Endothelial cell of umbilical vein (primary cell): ENCODE results near the gene HERPUD1. TPM values are rescaled to one million over a fixed set of nuclear protein-coding genes. Genes with fewer than 3 reads are reported as not detected.

Experiments used
- BruUV-seq: library from RNA; stranded (reverse); fragments of 400-500 nt; replicated peaks from 2 replicates; lab custom pipeline; 2021; lab: Mats Ljungman, UMichigan
- CTCF ChIA-PET: fragments of 300-600, 350-600 bp; sonication (Branson Sonifier 250); formaldehyde crosslinking; loops from one replicate; lab custom pipeline; 2021; ENCODE audit warnings: antibody characterized with exemption, inconsistent platforms; lab: Charles Lee
- POLR2A ChIA-PET: fragments of 300-600, 350-600 bp; sonication (Branson Sonifier 250); formaldehyde crosslinking; loops from one replicate; lab custom pipeline; 2021; ENCODE audit warnings: antibody characterized with exemption, inconsistent platforms; lab: Charles Lee
- DNase-seq: peaks from one replicate; pipeline ENCODE4 v3.0.0-alpha.2; 2011; ENCODE audit warnings: low read depth, low spot score
- FAIRE-seq: peaks from 2 replicates; lab custom pipeline; 2011; peaks lifted over from hg19 to GRCh38; lab: Jason Lieb, UNC
- H2AFZ ChIP-seq: 2 replicates; pipeline ENCODE4 v1.6.0; 2012; ENCODE audit warnings: low read depth, low read length, control low read depth, inconsistent platforms
- H3K27ac ChIP-seq: 2 replicates; pipeline ENCODE4 v1.5.1; 2011; ENCODE audit warnings: low read depth, mild to moderate bottlenecking, control low read depth, low read length, moderate library complexity; ENCODE audit not compliant: insufficient read depth
- H3K27me3 ChIP-seq, 2 experiments: 2 replicates each; pipeline versions ENCODE4 v1.6.0 to v1.6.1; 2011; ENCODE audit warnings: low read length in 2 of 2, mixed read lengths in 1 of 2; ENCODE audit not compliant: control insufficient read depth in 2 of 2, insufficient read depth in 2 of 2
- H3K36me3 ChIP-seq, 2 experiments: 2 replicates in 1 of 2; 3 replicates in 1 of 2; pipeline ENCODE4 v1.5.1; 2011; ENCODE audit warnings: low read length in 2 of 2, mild to moderate bottlenecking in 1 of 2, moderate library complexity in 1 of 2; ENCODE audit not compliant: control insufficient read depth in 2 of 2, insufficient read depth in 2 of 2; ENCODE audit errors: extremely low read depth in 1 of 2
- H3K4me1 ChIP-seq: 3 replicates; pipeline ENCODE4 v1.5.1; 2011; ENCODE audit warnings: mild to moderate bottlenecking, low read length; ENCODE audit not compliant: control insufficient read depth, insufficient read depth; ENCODE audit errors: extremely low read depth
- H3K4me2 ChIP-seq: 2 replicates; pipeline ENCODE4 v1.6.1; 2011; ENCODE audit warnings: low read length, control low read depth, mixed read lengths; ENCODE audit not compliant: insufficient read depth
- H3K4me3 ChIP-seq, 3 experiments: fragments of 200-600 bp in 1 of 3; sonication (generic), shearing (Covaris generic) in 1 of 3; replicated peaks in 1 of 3; 2 replicates each; pipeline ENCODE4 v1.5.1; 2011 to 2016; ENCODE audit warnings: control low read depth in 3 of 3, low read length in 3 of 3, mild to moderate bottlenecking in 2 of 3, inconsistent platforms in 1 of 3, low read depth in 1 of 3, moderate library complexity in 1 of 3; ENCODE audit not compliant: insufficient read depth in 1 of 3
- H3K79me2 ChIP-seq: 2 replicates; pipeline ENCODE4 v1.6.0; 2012; ENCODE audit warnings: low read length, inconsistent platforms; ENCODE audit not compliant: control insufficient read depth, insufficient read depth
- H3K9ac ChIP-seq: replicated peaks from 2 replicates; pipeline ENCODE3; 2011; ENCODE audit warnings: low read length, control low read depth; ENCODE audit not compliant: insufficient read depth; ENCODE audit errors: extremely low read depth
- H3K9me1 ChIP-seq: replicated peaks from 3 replicates; pipeline ENCODE4 v1.6.0; 2011; ENCODE audit warnings: mild to moderate bottlenecking, low read length; ENCODE audit not compliant: control insufficient read depth, insufficient read depth; ENCODE audit errors: extremely low read depth
- H3K9me3 ChIP-seq: replicated peaks from 2 replicates; pipeline ENCODE4 v1.5.1; 2012; ENCODE audit warnings: low read length, inconsistent platforms; ENCODE audit not compliant: control insufficient read depth, insufficient read depth
- H4K20me1 ChIP-seq: replicated peaks from 2 replicates; pipeline ENCODE3; 2011; ENCODE audit warnings: mild to moderate bottlenecking, low read length; ENCODE audit not compliant: control insufficient read depth, insufficient read depth; ENCODE audit errors: extremely low read depth
- EZH2 ChIP-seq: IDR thresholded peaks from 2 replicates; pipeline ENCODE4 v1.6.1; 2012; ENCODE audit warnings: borderline replicate concordance, low read depth, mild to moderate bottlenecking, moderate library complexity, low read length, inconsistent platforms; ENCODE audit not compliant: severe bottlenecking
- FOS ChIP-seq: IDR thresholded peaks from 2 replicates; pipeline ENCODE4 v1.6.1; 2011; ENCODE audit warnings: mild to moderate bottlenecking, low read length, moderate library complexity, borderline replicate concordance; ENCODE audit not compliant: insufficient read depth
- GATA2 ChIP-seq: IDR thresholded peaks from 2 replicates; pipeline ENCODE4 v1.7.0; 2011; ENCODE audit warnings: low read depth, mild to moderate bottlenecking, moderate library complexity, mixed read lengths, low read length; ENCODE audit not compliant: insufficient read length, insufficient read depth
- JUN ChIP-seq: IDR thresholded peaks from 2 replicates; pipeline ENCODE4 v1.6.1; 2011; ENCODE audit warnings: borderline replicate concordance, low read depth; ENCODE audit not compliant: insufficient read length, insufficient read depth
- MAX ChIP-seq: IDR thresholded peaks from 2 replicates; pipeline ENCODE4 v1.6.1; 2011; ENCODE audit not compliant: insufficient read depth, insufficient read length
- MYC ChIP-seq: IDR thresholded peaks from one replicate; pipeline ENCODE4 v1.6.1; 2011; ENCODE audit warnings: mild to moderate bottlenecking, low read depth, low read length
- POLR2A ChIP-seq: IDR thresholded peaks from 2 replicates; pipeline ENCODE4 v1.6.1; 2012; ENCODE audit warnings: low read depth, mild to moderate bottlenecking, control low read depth, low read length
- POLR2AphosphoS5 ChIP-seq: IDR thresholded peaks from 2 replicates; pipeline ENCODE4 v1.6.1; 2012; ENCODE audit warnings: low read depth, mild to moderate bottlenecking, control low read depth, low read length, moderate library complexity; ENCODE audit not compliant: insufficient read depth
- dilution Hi-C: fragments of 300-500 bp; cut with MboI; formaldehyde crosslinking; loops from one replicate; pipeline ENCODE4 v1.15.0; 2019; ENCODE audit warnings: low sequenced_read_pairs; ENCODE audit not compliant: extremely low pct_ligation_motif_present
- intact Hi-C: fragments of 100-400 bp; cut with micrococcal nuclease; formaldehyde crosslinking; loops from one replicate; pipeline ENCODE4 v1.10.0; 2022
- polyA plus RNA-seq, 4 experiments: library from polyadenylated mRNA; depleted of rRNA in 3 of 4; stranded (reverse) in 3 of 4; unstranded in 1 of 4; fragments of >200 nt; gene quantifications; 2 replicates each; pipeline versions ENCODE4 v1.2.1 to v1.2.3, GENCODE V29; 2011 to 2012; ENCODE audit warnings: missing spikeins in 1 of 4
- total RNA-seq: library from RNA; stranded (reverse); gene quantifications from 2 replicates; pipeline ENCODE4 v1.2.3, GENCODE V29; 2021
- TF ChIP-seq, protein P1 (sequence below), 2 donors: IDR thresholded peaks; 1 replicate in 1 of 2; 2 replicates in 1 of 2; pipeline ENCODE4 v1.5.1; 2011; ENCODE audit warnings: low read length in 2 of 2, mild to moderate bottlenecking in 2 of 2, moderate library complexity in 2 of 2, control low read depth in 1 of 2, inconsistent platforms in 1 of 2, low read depth in 1 of 2; ENCODE audit not compliant: insufficient read depth in 1 of 2; ENCODE audit errors: extremely low read depth in 1 of 2

The HERPUD1 gene
- total and polyA plus RNA-seq, 2 donors (not counting 3 experiments of a cell fraction or from before 2014, with no cell fraction given) = 107 to 109 TPM

DNA sequence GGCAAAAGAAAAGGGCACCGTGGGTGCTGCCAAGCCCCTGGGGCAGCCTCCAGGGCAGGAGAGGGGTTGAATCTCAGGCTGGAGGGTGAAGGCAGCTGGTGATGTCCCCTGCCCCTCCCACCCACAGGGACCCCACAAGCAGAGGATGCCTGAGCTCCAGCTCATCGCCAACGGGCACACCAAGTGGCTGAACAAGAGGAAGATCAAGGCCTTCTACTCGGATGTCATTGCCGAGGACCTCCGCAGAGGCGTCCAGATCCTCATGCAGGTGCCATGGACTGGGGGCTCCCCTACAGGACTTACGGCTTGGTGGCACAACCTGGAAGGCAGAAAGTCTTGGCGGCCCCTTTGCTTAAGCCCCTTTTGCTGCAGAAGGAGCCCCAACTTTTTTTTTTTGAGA, 45.1 kb upstream of the HERPUD1 start:
- intact Hi-C loops = no loop called here
- H2AFZ ChIP-seq = no peak overlapping the region
- no peak for FAIRE-seq
- no peak for DNase-seq
- no peaks in the 10 kb centered on the region for H4K20me1 ChIP-seq
- CTCF ChIA-PET = no interaction called here
- dilution Hi-C loops = no loop called here
- no peaks in the 10 kb centered on the region for H3K9me3 ChIP-seq
- H3K27me3 ChIP-seq = no peaks in the 10 kb centered on the region
- no peak overlapping the region for H3K9ac ChIP-seq
- no peak for TF ChIP-seq JUN
- TF ChIP-seq, protein P1, sequence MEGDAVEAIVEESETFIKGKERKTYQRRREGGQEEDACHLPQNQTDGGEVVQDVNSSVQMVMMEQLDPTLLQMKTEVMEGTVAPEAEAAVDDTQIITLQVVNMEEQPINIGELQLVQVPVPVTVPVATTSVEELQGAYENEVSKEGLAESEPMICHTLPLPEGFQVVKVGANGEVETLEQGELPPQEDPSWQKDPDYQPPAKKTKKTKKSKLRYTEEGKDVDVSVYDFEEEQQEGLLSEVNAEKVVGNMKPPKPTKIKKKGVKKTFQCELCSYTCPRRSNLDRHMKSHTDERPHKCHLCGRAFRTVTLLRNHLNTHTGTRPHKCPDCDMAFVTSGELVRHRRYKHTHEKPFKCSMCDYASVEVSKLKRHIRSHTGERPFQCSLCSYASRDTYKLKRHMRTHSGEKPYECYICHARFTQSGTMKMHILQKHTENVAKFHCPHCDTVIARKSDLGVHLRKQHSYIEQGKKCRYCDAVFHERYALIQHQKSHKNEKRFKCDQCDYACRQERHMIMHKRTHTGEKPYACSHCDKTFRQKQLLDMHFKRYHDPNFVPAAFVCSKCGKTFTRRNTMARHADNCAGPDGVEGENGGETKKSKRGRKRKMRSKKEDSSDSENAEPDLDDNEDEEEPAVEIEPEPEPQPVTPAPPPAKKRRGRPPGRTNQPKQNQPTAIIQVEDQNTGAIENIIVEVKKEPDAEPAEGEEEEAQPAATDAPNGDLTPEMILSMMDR (IDR thresholded peaks at IDR 0.05; ENCODE audit: extremely low read depth in 1 of 2, insufficient read depth in 1 of 2, low read depth in 1 of 2, low read length in 2 of 2) = no peak
- TF ChIP-seq MAX = no peak
- no peak for TF ChIP-seq POLR2AphosphoS5
- no peak for TF ChIP-seq POLR2A
- TF ChIP-seq EZH2 = no peak
- no peak for TF ChIP-seq GATA2
- TF ChIP-seq MYC = no peak
- TF ChIP-seq FOS = no peak
- no peaks in the 10 kb centered on the region for H3K79me2 ChIP-seq
- BruUV-seq = no TSS peak
- H3K4me2 ChIP-seq = no peak overlapping the region
- no peaks in the 10 kb centered on the region for H3K4me1 ChIP-seq
- no peak overlapping the region for H3K4me3 ChIP-seq
- no peaks in the 10 kb centered on the region for H3K9me1 ChIP-seq
- POLR2A ChIA-PET = no interaction called here
- H3K36me3 ChIP-seq = no peaks in the 10 kb centered on the region
- H3K27ac ChIP-seq = no peak overlapping the region
